Smooth muscle cell (in vitro differentiated cells): Measurements from ENCODE around the gene SLX9. TPM values are rescaled to one million over a fixed set of nuclear protein-coding genes. Genes with fewer than 3 reads are reported as not detected.

ENCODE experiments used
- DNase-seq: peaks from one replicate; lab custom pipeline; 2025; ENCODE audit not compliant: unreplicated experiment; lab: John Stamatoyannopoulos, UW
- H2AFZ ChIP-seq: fragments of 200-600 bp; sonication (generic); 2 replicates; pipeline ENCODE4 v1.6.0; 2016; ENCODE audit warnings: antibody characterized with exemption, low read depth, mild to moderate bottlenecking
- H3F3A ChIP-seq: fragments of 200-600 bp; sonication (generic); 2 replicates; pipeline ENCODE4 v1.6.0; 2017; ENCODE audit warnings: antibody characterized with exemption, low read depth
- H3K27ac ChIP-seq: fragments of 200-600 bp; sonication (generic); 2 replicates; pipeline ENCODE4 v1.5.1; 2016; ENCODE audit warnings: low read depth, mild to moderate bottlenecking
- H3K27me3 ChIP-seq: fragments of 200-600 bp; sonication (generic); 2 replicates; pipeline ENCODE4 v1.6.1; 2016; ENCODE audit warnings: low read depth, mild to moderate bottlenecking
- H3K36me3 ChIP-seq: fragments of 200-600 bp; sonication (generic); 2 replicates; pipeline ENCODE4 v1.5.1; 2016; ENCODE audit warnings: low read depth
- H3K4me1 ChIP-seq: fragments of 200-600 bp; sonication (generic); 2 replicates; pipeline ENCODE4 v1.5.1; 2016; ENCODE audit warnings: low read depth
- H3K4me2 ChIP-seq: fragments of 200-600 bp; sonication (generic); 2 replicates; pipeline ENCODE4 v1.6.0; 2016; ENCODE audit warnings: mild to moderate bottlenecking
- H3K4me3 ChIP-seq: fragments of 200-600 bp; sonication (generic); 2 replicates; pipeline ENCODE4 v1.5.1; 2016; ENCODE audit warnings: mild to moderate bottlenecking
- H3K79me2 ChIP-seq: fragments of 200-600 bp; sonication (generic); 2 replicates; pipeline ENCODE4 v1.6.0; 2016; ENCODE audit warnings: low read depth, mild to moderate bottlenecking
- H3K9ac ChIP-seq: fragments of 200-600 bp; sonication (generic); 2 replicates; pipeline ENCODE4 v1.6.0; 2016; ENCODE audit warnings: low read depth
- H3K9me3 ChIP-seq: fragments of 200-600 bp; sonication (generic); replicated peaks from 2 replicates; pipeline ENCODE4 v1.5.1; 2016; ENCODE audit warnings: low read depth
- H4K20me1 ChIP-seq: fragments of 200-600 bp; sonication (generic); 2 replicates; pipeline ENCODE4 v1.6.0; 2016; ENCODE audit warnings: low read depth
- WGBS: methylation state at CpG from one replicate; pipeline ENCODE4 v1.1.7; 2016; ENCODE audit warnings: low lambda C conversion rate; 5-methylcytosine and 5-hydroxymethylcytosine counted together
- polyA plus RNA-seq: library from polyadenylated mRNA; unstranded; fragments of >200 nt; fragmentation: Nextera tagmentation; extraction: Ambion mirVana; gene quantifications from 2 replicates; pipeline ENCODE4 v1.2.1, GENCODE V29; 2016
- total RNA-seq: library from RNA; depleted of rRNA; stranded (reverse); fragments of >200 nt; gene quantifications from 2 replicates; pipeline ENCODE4 v1.2.3, GENCODE V29; 2014
- TF ChIP-seq, protein P1 (sequence below): fragments of 200-600 bp; sonication (generic); IDR thresholded peaks from 2 replicates; pipeline ENCODE4 v1.5.1; 2017; ENCODE audit warnings: borderline replicate concordance, mild to moderate bottlenecking, antibody characterized with exemption; ENCODE audit not compliant: insufficient read depth, poor library complexity, severe bottlenecking

SLX9 gene
- total and polyA plus RNA-seq, 2 experiments from 2014 or later, result 13.9 to 26.6 TPM

DNA sequence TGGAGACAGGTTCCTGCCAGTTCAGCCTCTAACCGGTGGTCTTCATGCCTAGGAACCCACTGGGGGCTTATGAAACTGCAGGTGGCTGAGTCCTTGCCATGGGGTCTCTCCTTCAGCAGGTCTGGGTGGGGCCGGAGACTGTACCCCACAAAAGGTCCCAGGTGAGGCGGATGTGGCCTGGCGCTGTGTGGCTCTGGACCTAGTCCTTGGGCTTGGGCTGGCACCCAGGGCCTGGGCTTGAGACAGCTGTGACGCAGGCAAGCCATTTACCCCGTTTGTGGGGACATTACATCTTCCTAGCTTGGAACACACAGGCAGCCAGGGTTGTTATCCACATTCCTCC lies 5.9 kb upstream of the SLX9 start:
- H3K79me2 ChIP-seq, result no peaks in the 10 kb centered on the region
- peaks cover 11% of the 10 kb centered on the region for H3K4me1 ChIP-seq
- DNase-seq, result no peak
- peaks cover 5% of the 10 kb centered on the region for H4K20me1 ChIP-seq
- no peaks in the 10 kb centered on the region for H3K9me3 ChIP-seq
- WGBS, result 99% methylated on average over 6 of the region's 6 CpGs
- peaks cover 37% of the 10 kb centered on the region for H3K27me3 ChIP-seq
- peaks cover 10% of the 10 kb centered on the region for H3F3A ChIP-seq
- TF ChIP-seq, protein P1, sequence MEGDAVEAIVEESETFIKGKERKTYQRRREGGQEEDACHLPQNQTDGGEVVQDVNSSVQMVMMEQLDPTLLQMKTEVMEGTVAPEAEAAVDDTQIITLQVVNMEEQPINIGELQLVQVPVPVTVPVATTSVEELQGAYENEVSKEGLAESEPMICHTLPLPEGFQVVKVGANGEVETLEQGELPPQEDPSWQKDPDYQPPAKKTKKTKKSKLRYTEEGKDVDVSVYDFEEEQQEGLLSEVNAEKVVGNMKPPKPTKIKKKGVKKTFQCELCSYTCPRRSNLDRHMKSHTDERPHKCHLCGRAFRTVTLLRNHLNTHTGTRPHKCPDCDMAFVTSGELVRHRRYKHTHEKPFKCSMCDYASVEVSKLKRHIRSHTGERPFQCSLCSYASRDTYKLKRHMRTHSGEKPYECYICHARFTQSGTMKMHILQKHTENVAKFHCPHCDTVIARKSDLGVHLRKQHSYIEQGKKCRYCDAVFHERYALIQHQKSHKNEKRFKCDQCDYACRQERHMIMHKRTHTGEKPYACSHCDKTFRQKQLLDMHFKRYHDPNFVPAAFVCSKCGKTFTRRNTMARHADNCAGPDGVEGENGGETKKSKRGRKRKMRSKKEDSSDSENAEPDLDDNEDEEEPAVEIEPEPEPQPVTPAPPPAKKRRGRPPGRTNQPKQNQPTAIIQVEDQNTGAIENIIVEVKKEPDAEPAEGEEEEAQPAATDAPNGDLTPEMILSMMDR, result no peak
- no peak overlapping the region for H3K27ac ChIP-seq
- no peak overlapping the region for H3K4me3 ChIP-seq
- no peaks in the 10 kb centered on the region for H3K36me3 ChIP-seq
- no peak overlapping the region for H3K9ac ChIP-seq
- no peak overlapping the region for H3K4me2 ChIP-seq
- no peak overlapping the region for H2AFZ ChIP-seq

DNA sequence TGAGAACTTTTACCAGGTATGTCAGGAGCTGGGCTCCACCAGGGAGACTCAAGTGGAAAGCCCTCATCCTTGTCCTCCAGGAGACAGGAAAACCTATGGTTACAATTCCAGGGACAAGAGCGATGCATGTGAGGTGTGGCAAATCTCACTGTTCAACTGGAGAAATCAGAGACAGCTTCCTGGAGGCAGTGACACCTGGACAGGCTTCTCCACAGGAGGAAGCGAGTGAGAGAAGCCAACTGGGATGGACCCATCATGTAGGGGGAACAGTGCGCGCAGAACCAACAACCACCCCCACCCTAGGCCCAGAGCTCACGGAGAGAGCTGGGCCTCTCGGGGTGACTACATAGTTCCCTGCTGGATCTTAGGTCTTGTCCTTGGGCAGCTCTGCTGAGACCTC lies 5.6 kb upstream of the SLX9 start:
- H3K4me1 ChIP-seq, result peaks cover 11% of the 10 kb centered on the region
- no peak for DNase-seq
- TF ChIP-seq, protein P1, result no peak

DNA sequence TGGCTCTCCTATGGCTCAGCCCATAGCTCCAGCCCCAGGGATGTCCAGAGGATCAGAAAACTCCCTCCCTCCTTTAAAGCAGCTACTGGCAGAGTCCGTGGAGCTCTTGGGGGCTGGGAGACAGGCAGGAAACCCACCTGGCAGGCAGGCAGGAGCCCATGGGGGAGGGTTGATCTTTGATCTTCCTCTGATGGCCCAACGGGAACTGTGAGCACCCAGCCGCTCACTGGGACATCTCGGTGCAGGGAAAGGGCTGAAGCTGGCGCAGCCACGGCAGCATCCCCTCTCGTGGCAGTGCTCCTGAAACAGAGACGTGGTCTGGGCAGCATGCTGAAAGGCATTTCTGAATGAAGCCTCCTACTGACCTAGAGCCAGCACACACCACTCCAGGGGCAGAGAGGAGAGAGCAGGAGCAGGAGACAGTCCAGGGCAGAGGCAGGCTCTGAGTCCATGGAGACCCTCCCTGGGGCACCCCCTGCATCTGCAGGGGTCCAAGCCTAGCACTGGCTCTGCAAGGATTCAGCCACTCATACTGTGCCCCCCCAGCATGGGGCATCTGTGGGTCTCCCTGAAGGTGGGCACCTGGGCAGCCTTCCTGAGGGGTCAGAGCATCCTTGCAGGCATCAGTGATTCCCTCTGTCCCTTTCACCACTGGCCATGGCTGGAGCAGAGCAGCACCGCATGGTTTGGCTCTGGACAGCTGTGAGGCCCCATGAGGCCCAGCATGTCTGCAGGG lies 4.9 kb upstream of the SLX9 start:
- H3K9me3 ChIP-seq, result no peaks in the 10 kb centered on the region
- no peak for DNase-seq
- H3K27ac ChIP-seq, result no peak overlapping the region
- peaks cover 37% of the 10 kb centered on the region for H3K27me3 ChIP-seq
- H3K36me3 ChIP-seq, result no peaks in the 10 kb centered on the region
- TF ChIP-seq, protein P1, result no peak
- no peak overlapping the region for H2AFZ ChIP-seq
- H3F3A ChIP-seq, result no peaks in the 10 kb centered on the region
- H3K9ac ChIP-seq, result no peak overlapping the region
- 92% methylated on average over 9 of the region's 9 CpGs for WGBS
- peaks cover 11% of the 10 kb centered on the region for H3K4me1 ChIP-seq
- H3K4me3 ChIP-seq, result no peak overlapping the region
- H3K79me2 ChIP-seq, result no peaks in the 10 kb centered on the region
- H4K20me1 ChIP-seq, result no peaks in the 10 kb centered on the region
- no peak overlapping the region for H3K4me2 ChIP-seq

More for the DNA sequence above, 5.6 kb upstream of the SLX9 start:
- no peaks in the 10 kb centered on the region for H3K9me3 ChIP-seq
- H3K36me3 ChIP-seq, result no peaks in the 10 kb centered on the region
- H3K79me2 ChIP-seq, result no peaks in the 10 kb centered on the region
- H3K4me2 ChIP-seq, result no peak overlapping the region
- peaks cover 6% of the 10 kb centered on the region for H3F3A ChIP-seq
- no peak overlapping the region for H2AFZ ChIP-seq
- H3K9ac ChIP-seq, result no peak overlapping the region
- peaks cover under 1% of the 10 kb centered on the region for H4K20me1 ChIP-seq
- 95% methylated on average over 6 of the region's 6 CpGs for WGBS
- no peak overlapping the region for H3K27ac ChIP-seq
- H3K4me3 ChIP-seq, result no peak overlapping the region
- peaks cover 37% of the 10 kb centered on the region for H3K27me3 ChIP-seq

DNA sequence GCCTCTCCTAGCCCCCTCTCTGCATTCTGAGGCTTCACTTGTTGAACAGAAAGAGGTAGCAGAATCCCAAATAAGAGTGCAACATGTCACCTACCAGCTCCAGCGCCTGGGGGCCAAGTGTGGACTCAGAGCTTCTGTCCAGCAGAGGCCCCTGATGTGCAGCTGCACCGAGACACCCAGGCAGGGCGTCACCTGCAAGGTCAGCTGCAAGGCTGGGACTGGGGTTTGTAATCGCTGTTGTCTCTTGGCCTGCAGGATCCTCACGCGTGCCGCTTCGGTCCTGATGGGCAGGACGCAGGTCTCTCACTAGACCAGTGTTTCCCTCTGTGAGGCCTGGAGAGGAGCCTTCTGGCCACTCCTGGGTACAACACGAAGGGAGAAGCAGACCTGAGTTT lies 4.3 kb upstream of the SLX9 start:
- no peak for DNase-seq
- no peaks in the 10 kb centered on the region for H4K20me1 ChIP-seq
- 88% methylated on average over 10 of the region's 10 CpGs for WGBS
- peaks cover 32% of the 10 kb centered on the region for H3K27me3 ChIP-seq
- no peaks in the 10 kb centered on the region for H3K9me3 ChIP-seq
- no peaks in the 10 kb centered on the region for H3F3A ChIP-seq
- H3K9ac ChIP-seq, result no peak overlapping the region
- no peak overlapping the region for H3K4me3 ChIP-seq
- no peak overlapping the region for H2AFZ ChIP-seq
- peaks cover 11% of the 10 kb centered on the region for H3K4me1 ChIP-seq
- H3K79me2 ChIP-seq, result peaks cover 5% of the 10 kb centered on the region
- H3K4me2 ChIP-seq, result no peak overlapping the region
- TF ChIP-seq, protein P1, result no peak
- H3K36me3 ChIP-seq, result no peaks in the 10 kb centered on the region
- no peak overlapping the region for H3K27ac ChIP-seq
